ENCODE results near the gene CDHR2. TPM values are rescaled to one million over a fixed set of nuclear protein-coding genes. Genes with fewer than 3 reads are reported as not detected.

Gene CDHR2
- total RNA-seq, 2 donors from 2014 or later: 1.3 TPM; not detected in 1

GRCh38 chr5:176608937-176609723, 60.0 kb downstream of the CDHR2 start:
- H3K4me1 ChIP-seq: no peaks in the 10 kb centered on the region
- H3K27ac ChIP-seq: no peak overlapping the region
- no peaks in the 10 kb centered on the region for H3K36me3 ChIP-seq (replicated peaks in 1 of 2; ENCODE audit: insufficient read depth in 1 of 2, low read depth in 2 of 2)
- no peaks in the 10 kb centered on the region for H3K27me3 ChIP-seq
- ATAC-seq: peak; percentile 8
- TF ChIP-seq POLR2A (IDR thresholded peaks at IDR 0.05): no peak
- TF ChIP-seq CTCF (IDR thresholded peaks at IDR 0.05): no peak
- WGBS, 2 donors: 32 to 74% methylated on average over 15 to 46 of the region's 46 CpGs
- H3K4me3 ChIP-seq: no peak overlapping the region
- DNase-seq: no peak
- intact Hi-C loops (cut with DNase I): no loop called here
- no peaks in the 10 kb centered on the region for H3K9me3 ChIP-seq

- no peaks in the 10 kb centered on the region for H3K36me3 ChIP-seq (replicated peaks in 1 of 2; ENCODE audit: insufficient read depth in 1 of 2, low read depth in 2 of 2)
- no peaks in the 10 kb centered on the region for H3K27me3 ChIP-seq
- peak within 1 kb of the TSS in 1 of 2 donors; percentile 48 for H3K4me3 ChIP-seq
- 0% methylated on average over 66 of the region's 101 CpGs; no CpG with 5 or more reads in 1 of the 2 donors for WGBS, 2 donors
- H3K9me3 ChIP-seq: no peaks in the 10 kb centered on the region
- no peak within 1 kb of the TSS for H3K27ac ChIP-seq
- TF ChIP-seq CTCF (IDR thresholded peaks at IDR 0.05): peak in 5 of 7 experiments; percentile 9 to 39 (median 15)
- TF ChIP-seq POLR2A (IDR thresholded peaks at IDR 0.05): no peak
- DNase-seq (peak; percentile 28 to 62 (median 45)), ATAC-seq (peak; percentile 85)
- H3K4me1 ChIP-seq: no peaks in the 10 kb centered on the region
- intact Hi-C loops (cut with DNase I): no loop called here
These were observed 60.7 kb downstream of the CDHR2 start, which contains the start of gene GPRIN1 for GRCh38 chr5:176609724-176610434. TSS of gene GPRIN1 (minus strand) at chr5:176610156. CDS start at chr5:176599834, 10,322 bp downstream.

- H3K4me1 ChIP-seq: no peaks in the 10 kb centered on the region
- no peak for TF ChIP-seq POLR2A (IDR thresholded peaks at IDR 0.05)
- TF ChIP-seq CTCF (IDR thresholded peaks at IDR 0.05): no peak
- no peaks in the 10 kb centered on the region for H3K27me3 ChIP-seq
- no peaks in the 10 kb centered on the region for H3K9me3 ChIP-seq
- peak overlapping the region in 1 of 2 donors; percentile 48 for H3K4me3 ChIP-seq
- WGBS, 2 donors: 0 to 1% methylated on average over 4 to 31 of the region's 31 CpGs
- intact Hi-C loops (cut with DNase I): no loop called here
- no peaks in the 10 kb centered on the region for H3K36me3 ChIP-seq (replicated peaks in 1 of 2; ENCODE audit: insufficient read depth in 1 of 2, low read depth in 2 of 2)
- H3K27ac ChIP-seq: no peak overlapping the region
- DNase-seq: no peak
- no peak for ATAC-seq
These were observed 61.3 kb downstream of the CDHR2 start for GRCh38 chr5:176610435-176610773.

GRCh38 chr5:176611435-176611834, 62.3 kb downstream of the CDHR2 start:
- intact Hi-C loops (cut with DNase I): no loop called here
- Histone ChIP-seq H3K36me3 (replicated peaks in 1 of 2; ENCODE audit: insufficient read depth in 1 of 2, low read depth in 2 of 2) (no peaks in the 10 kb centered on the region), H3K4me3 (no peak overlapping the region), H3K9me3 (no peaks in the 10 kb centered on the region), H3K27me3 (no peaks in the 10 kb centered on the region), H3K4me1 (no peaks in the 10 kb centered on the region), H3K27ac (no peak overlapping the region)
- WGBS, 2 donors: 10 to 12% methylated on average over 10 of the region's 10 CpGs
- ATAC-seq (no peak), DNase-seq (peak; percentile 76 to 82 (median 78))
- TF ChIP-seq POLR2A (IDR thresholded peaks at IDR 0.05) (no peak), CTCF (IDR thresholded peaks at IDR 0.05) (no peak)
